ENCODE data around the gene MUC20. TPM values are rescaled to one million over a fixed set of nuclear protein-coding genes. Genes with fewer than 3 reads are reported as not detected.
"Not testable (repeated sequence)": the region's sequence is repeated elsewhere in the genome, so short reads cannot be mapped to it uniquely, and the experiment has no call there.

Gene MUC20
- total RNA-seq, 1 experiment from 2014 or later = not detected

DNA sequence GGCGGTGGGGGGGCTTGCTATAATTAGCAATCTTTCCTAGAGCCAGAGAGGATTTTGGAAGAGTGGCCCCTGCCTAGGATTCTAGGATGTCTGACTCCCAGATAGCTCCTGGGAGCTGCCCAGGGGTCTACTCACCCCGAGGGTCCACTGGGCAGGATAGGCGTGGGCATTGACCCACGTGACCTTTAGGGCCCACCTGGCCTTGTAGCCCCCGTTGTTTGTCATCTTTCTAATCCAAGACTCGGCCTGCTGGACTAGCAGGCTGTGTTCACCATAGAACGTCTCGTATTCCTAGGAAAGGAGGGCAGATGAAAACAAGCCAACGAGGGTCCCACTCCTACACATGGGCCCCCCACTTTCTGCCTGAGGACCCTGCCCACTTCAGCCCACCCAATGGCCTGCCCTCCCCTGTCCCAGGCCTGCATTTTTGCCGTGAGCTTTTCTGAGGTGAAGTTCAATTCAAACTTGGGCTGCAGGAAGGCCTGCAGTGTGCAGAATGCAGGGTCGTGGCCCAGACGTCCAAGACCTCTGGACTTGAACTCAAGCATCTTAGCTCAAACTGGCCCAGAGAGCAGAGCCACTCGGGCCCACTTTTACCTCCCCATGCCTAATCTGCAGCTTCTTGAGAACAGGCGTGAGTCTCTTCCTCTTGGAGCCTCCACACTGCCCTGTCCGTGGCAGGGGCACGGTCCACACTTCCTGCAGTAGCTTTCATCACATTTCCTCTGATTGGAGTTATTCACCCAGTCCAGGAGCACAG is 49.5 kb downstream of the MUC20 start:
- POLR2A ChIA-PET = interaction anchor here (0.6 kb wide), 1 partner anchor 170 kb away, joined by 22 read pairs; no protein-coding TSS in a partner anchor

GRCh38 chr3:195770841-195771645 is 50.3 kb downstream of the MUC20 start:
- H3K27me3 ChIP-seq (ENCODE audit: control insufficient read depth, insufficient read depth, low read length); H3K4me3 ChIP-seq (ENCODE audit: low read depth in 2 of 2, low read length in 2 of 2); DNase-seq (ENCODE audit: low read depth, low spot score); intact Hi-C loops (cut with micrococcal nuclease; ENCODE audit: unreplicated experiment); ATAC-seq; H3K9me3 ChIP-seq (ENCODE audit: control insufficient read depth, insufficient read depth, low read depth, low read length); H3K4me1 ChIP-seq (ENCODE audit: control insufficient read depth, insufficient read depth, low read length); BruUV-seq (replicated peaks); in situ Hi-C loops (cut with HindIII; ENCODE audit: low pct_unique_long_range_greater_than_20kb, low sequenced_read_pairs); H3K36me3 ChIP-seq (ENCODE audit: control insufficient read depth, insufficient read depth, low read length); POLR2A ChIA-PET; H3K27ac ChIP-seq (ENCODE audit: low read length): not testable (repeated sequence)
- CTCF ChIA-PET = interaction anchor here (0.6 kb wide), 1 partner anchor 299 kb away, joined by 3 read pairs; no protein-coding TSS in a partner anchor

More for the DNA sequence above, 49.5 kb downstream of the MUC20 start:
- CTCF ChIA-PET = interaction anchor here (0.6 kb wide), 1 partner anchor 300 kb away, joined by 3 read pairs; no protein-coding TSS in a partner anchor
- DNase-seq (ENCODE audit: low read depth, low spot score) = no peak
- intact Hi-C loops (cut with micrococcal nuclease; ENCODE audit: unreplicated experiment) = no loop called here
- no peak for ATAC-seq
- H3K27ac ChIP-seq (ENCODE audit: low read length) = no peak overlapping the region
- in situ Hi-C loops (cut with HindIII; ENCODE audit: low pct_unique_long_range_greater_than_20kb, low sequenced_read_pairs) = no loop called here
- H3K27me3 ChIP-seq (ENCODE audit: control insufficient read depth, insufficient read depth, low read length) = no peaks in the 10 kb centered on the region
- no TSS peak for BruUV-seq (replicated peaks)
- H3K4me3 ChIP-seq (ENCODE audit: low read depth in 2 of 2, low read length in 2 of 2) = no peak overlapping the region
- no peaks in the 10 kb centered on the region for H3K4me1 ChIP-seq (ENCODE audit: control insufficient read depth, insufficient read depth, low read length)
- no peaks in the 10 kb centered on the region for H3K36me3 ChIP-seq (ENCODE audit: control insufficient read depth, insufficient read depth, low read length)
- TF ChIP-seq POLR2AphosphoS5 (IDR thresholded peaks at IDR 0.05; ENCODE audit: low read depth, low read length) (no peak), SIN3A (IDR thresholded peaks at IDR 0.05; ENCODE audit: borderline replicate concordance, insufficient read depth, low read depth, low read length) (no peak), TCF7L2 (IDR thresholded peaks at IDR 0.05; ENCODE audit: low read depth, low read length) (no peak)
- TF ChIP-seq, protein P1, sequence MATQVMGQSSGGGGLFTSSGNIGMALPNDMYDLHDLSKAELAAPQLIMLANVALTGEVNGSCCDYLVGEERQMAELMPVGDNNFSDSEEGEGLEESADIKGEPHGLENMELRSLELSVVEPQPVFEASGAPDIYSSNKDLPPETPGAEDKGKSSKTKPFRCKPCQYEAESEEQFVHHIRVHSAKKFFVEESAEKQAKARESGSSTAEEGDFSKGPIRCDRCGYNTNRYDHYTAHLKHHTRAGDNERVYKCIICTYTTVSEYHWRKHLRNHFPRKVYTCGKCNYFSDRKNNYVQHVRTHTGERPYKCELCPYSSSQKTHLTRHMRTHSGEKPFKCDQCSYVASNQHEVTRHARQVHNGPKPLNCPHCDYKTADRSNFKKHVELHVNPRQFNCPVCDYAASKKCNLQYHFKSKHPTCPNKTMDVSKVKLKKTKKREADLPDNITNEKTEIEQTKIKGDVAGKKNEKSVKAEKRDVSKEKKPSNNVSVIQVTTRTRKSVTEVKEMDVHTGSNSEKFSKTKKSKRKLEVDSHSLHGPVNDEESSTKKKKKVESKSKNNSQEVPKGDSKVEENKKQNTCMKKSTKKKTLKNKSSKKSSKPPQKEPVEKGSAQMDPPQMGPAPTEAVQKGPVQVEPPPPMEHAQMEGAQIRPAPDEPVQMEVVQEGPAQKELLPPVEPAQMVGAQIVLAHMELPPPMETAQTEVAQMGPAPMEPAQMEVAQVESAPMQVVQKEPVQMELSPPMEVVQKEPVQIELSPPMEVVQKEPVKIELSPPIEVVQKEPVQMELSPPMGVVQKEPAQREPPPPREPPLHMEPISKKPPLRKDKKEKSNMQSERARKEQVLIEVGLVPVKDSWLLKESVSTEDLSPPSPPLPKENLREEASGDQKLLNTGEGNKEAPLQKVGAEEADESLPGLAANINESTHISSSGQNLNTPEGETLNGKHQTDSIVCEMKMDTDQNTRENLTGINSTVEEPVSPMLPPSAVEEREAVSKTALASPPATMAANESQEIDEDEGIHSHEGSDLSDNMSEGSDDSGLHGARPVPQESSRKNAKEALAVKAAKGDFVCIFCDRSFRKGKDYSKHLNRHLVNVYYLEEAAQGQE (IDR thresholded peaks at IDR 0.05; ENCODE audit: insufficient read depth in 1 of 2, low read depth in 2 of 2, low read length in 1 of 2) = no peak
- TF ChIP-seq, protein P2, sequence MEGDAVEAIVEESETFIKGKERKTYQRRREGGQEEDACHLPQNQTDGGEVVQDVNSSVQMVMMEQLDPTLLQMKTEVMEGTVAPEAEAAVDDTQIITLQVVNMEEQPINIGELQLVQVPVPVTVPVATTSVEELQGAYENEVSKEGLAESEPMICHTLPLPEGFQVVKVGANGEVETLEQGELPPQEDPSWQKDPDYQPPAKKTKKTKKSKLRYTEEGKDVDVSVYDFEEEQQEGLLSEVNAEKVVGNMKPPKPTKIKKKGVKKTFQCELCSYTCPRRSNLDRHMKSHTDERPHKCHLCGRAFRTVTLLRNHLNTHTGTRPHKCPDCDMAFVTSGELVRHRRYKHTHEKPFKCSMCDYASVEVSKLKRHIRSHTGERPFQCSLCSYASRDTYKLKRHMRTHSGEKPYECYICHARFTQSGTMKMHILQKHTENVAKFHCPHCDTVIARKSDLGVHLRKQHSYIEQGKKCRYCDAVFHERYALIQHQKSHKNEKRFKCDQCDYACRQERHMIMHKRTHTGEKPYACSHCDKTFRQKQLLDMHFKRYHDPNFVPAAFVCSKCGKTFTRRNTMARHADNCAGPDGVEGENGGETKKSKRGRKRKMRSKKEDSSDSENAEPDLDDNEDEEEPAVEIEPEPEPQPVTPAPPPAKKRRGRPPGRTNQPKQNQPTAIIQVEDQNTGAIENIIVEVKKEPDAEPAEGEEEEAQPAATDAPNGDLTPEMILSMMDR (IDR thresholded peaks at IDR 0.05) = no peak
- no peaks in the 10 kb centered on the region for H3K9me3 ChIP-seq (ENCODE audit: control insufficient read depth, insufficient read depth, low read depth, low read length)
